Stimulated activated effector memory CD8-positive, alpha-beta T cell treated with anti-CD3 and anti-CD28 coated beads, Interleukin-12 subunit alpha, Interleukin-12 subunit beta, amount 100 ng/mL, for 72 hours (primary cell): ENCODE data around the gene NTN5.
"Not testable (repeated sequence)": the region's sequence is repeated elsewhere in the genome, so short reads cannot be mapped to it uniquely, and the experiment has no call there.

Experiments used
- ATAC-seq: fragments of 150-1000 bp; cut with Tn5 transposase; 2 replicates; pipeline ENCODE4 v1.10.0; 2021
- DNase-seq, 2 donors: peaks; one replicate each; pipeline ENCODE4 v3.0.0; 2021 to 2022; ENCODE audit warnings: low spot score in 2 of 2
- H3K27ac Mint-ChIP-seq: one replicate; pipeline ENCODE4 v1.8.0; 2022; ENCODE audit warnings: mild to moderate bottlenecking, mixed read lengths
- H3K36me3 Mint-ChIP-seq: one replicate; pipeline ENCODE4 v1.8.0; 2022; ENCODE audit warnings: mild to moderate bottlenecking, mixed read lengths
- H3K4me1 Mint-ChIP-seq: one replicate; pipeline ENCODE4 v1.8.0; 2022; ENCODE audit warnings: mixed read lengths
- H3K4me3 Mint-ChIP-seq: one replicate; pipeline ENCODE4 v1.8.0; 2022; ENCODE audit warnings: mild to moderate bottlenecking, mixed read lengths
- H3K9me3 Mint-ChIP-seq: one replicate; pipeline ENCODE4 v1.8.0; 2022; ENCODE audit warnings: mixed read lengths

Gene NTN5

GRCh38 chr19:48680436-48681126 is 7.8 kb upstream of the NTN5 start:
- ATAC-seq (no peak), DNase-seq (no peak)
- Mint-ChIP-seq H3K36me3 (no peaks in the 10 kb centered on the region), H3K9me3 (no peaks in the 10 kb centered on the region), H3K4me1 (peaks cover 1% of the 10 kb centered on the region), H3K4me3 (no peak overlapping the region), H3K27ac (no peak overlapping the region)

GRCh38 chr19:48680006-48680405 is 7.2 kb upstream of the NTN5 start:
- ATAC-seq, H3K4me1 Mint-ChIP-seq, H3K4me3 Mint-ChIP-seq, H3K9me3 Mint-ChIP-seq, H3K27ac Mint-ChIP-seq, DNase-seq, H3K36me3 Mint-ChIP-seq: not testable (repeated sequence)

GRCh38 chr19:48678201-48678600 is 5.4 kb upstream of the NTN5 start:
- no peak overlapping the region for H3K27ac Mint-ChIP-seq
- no peaks in the 10 kb centered on the region for H3K9me3 Mint-ChIP-seq
- peaks cover 9% of the 10 kb centered on the region for H3K4me1 Mint-ChIP-seq
- H3K4me3 Mint-ChIP-seq = no peak overlapping the region
- no peak for ATAC-seq
- H3K36me3 Mint-ChIP-seq = no peaks in the 10 kb centered on the region
- DNase-seq = no peak

DNA sequence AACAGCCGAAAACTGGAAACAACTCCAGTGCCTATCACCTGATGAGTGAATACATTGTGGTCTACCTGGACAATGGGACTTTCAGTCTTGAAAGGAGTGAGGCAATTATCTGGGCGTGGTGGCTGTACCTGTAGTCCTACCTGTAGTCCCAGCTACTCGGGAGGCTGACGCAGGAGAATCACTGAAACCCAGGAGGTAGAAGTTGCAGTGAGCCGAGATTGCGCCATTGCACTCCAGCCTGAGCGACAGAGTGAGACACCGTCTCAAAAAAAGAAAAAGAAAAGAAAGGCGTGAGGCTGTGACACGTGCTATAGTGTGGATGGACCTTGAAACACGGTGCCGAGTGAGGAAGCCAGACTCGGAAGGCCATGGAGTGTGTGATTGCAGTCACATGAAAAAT is 4.1 kb upstream of the NTN5 start:
- Mint-ChIP-seq H3K27ac (no peak overlapping the region), H3K4me3 (no peak overlapping the region), H3K9me3 (no peaks in the 10 kb centered on the region), H3K4me1 (peaks cover 9% of the 10 kb centered on the region), H3K36me3 (no peaks in the 10 kb centered on the region)
- DNase-seq (no peak), ATAC-seq (no peak)

- DNase-seq (no peak), ATAC-seq (no peak)
- no peak overlapping the region for H3K27ac Mint-ChIP-seq
- H3K9me3 Mint-ChIP-seq = no peaks in the 10 kb centered on the region
- no peak overlapping the region for H3K4me3 Mint-ChIP-seq
- H3K36me3 Mint-ChIP-seq = no peaks in the 10 kb centered on the region
- peaks cover 9% of the 10 kb centered on the region for H3K4me1 Mint-ChIP-seq
Measured at GRCh38 chr19:48676487-48676886, 3.7 kb upstream of the NTN5 start.

DNA sequence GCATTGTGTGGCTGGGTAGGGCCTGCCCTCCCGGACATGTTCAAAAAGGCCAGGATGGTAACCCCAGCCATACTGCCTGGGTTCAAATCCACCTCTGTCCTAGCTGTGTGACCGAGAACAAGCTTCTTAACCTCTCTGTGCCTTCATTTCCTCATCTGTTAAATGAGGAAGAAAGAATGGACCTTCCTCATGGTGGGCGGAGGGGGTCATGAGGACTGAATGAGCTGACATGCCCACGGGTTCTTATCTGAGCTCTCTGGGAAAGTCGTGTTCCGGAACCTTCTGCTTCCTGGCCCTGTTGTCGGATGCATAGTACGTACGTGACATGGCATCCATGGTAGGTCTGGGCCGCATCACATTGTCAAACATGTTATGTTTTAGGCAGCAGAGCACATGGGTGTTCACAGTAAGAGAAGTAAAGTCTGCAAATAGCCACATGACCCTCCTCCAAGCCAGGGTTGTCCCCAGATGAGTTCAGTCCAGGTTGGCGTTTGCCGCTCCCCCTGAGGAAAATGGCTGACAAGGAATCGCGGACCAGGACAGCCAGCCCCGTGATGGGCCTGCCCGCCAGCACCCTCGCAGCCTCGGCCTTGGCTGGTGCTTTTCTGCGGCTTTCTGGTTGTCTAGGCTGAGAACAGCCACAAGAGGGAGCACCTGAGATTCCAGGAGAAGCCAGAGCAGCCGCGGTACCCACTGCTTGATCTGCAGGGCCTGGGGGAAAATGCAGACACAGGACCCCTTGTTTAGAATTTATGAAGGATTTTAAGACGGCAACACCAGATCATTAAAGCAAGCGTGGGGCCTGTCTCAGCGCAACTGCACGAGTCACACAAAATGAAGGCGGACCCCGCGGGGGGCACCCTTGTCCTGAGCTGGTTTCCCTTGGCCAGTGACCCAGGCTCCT is 2.4 kb upstream of the NTN5 start:
- H3K4me1 Mint-ChIP-seq = peaks cover 9% of the 10 kb centered on the region
- no peaks in the 10 kb centered on the region for H3K9me3 Mint-ChIP-seq
- no peak overlapping the region for H3K4me3 Mint-ChIP-seq
- peak; percentile 84 for ATAC-seq
- H3K36me3 Mint-ChIP-seq = peaks cover 1% of the 10 kb centered on the region
- H3K27ac Mint-ChIP-seq = peak overlapping the region; percentile 34
- DNase-seq = peak; percentile 67 to 82

DNA sequence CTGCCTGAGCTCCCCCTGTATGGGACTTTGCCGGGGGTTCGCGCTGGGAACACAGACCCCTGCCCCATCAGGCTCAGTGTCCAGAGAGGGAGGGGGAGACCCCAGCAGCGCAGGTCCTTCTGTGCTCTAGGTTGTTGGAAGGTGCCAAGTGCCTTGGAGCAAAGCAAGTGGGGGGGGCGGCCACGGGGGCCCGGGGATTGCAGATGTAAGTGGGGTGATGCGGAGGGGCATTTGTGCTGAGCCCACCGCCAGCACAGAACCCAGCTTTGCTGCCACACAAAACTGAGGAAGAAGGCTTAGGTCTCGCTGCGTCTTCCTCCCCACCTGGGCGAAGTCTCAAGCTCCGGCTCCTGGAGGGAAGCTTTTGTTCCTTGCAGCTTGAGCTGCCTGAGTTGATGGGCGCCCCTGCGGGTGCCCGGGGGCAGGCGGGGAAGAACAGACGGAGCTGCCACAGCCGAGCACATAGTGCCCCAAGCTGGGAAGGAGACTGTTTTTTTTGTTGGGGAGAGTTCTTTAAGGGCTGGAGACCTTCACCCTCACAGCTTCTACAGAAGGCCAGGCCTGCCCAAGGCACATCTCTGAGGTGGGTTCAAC is 1.5 kb upstream of the NTN5 start:
- DNase-seq (no peak), ATAC-seq (no peak)
- Mint-ChIP-seq H3K36me3 (peaks cover 10% of the 10 kb centered on the region), H3K27ac (no peak overlapping the region), H3K9me3 (no peaks in the 10 kb centered on the region), H3K4me3 (no peak overlapping the region), H3K4me1 (peaks cover 16% of the 10 kb centered on the region)

- H3K36me3 Mint-ChIP-seq = peaks cover 17% of the 10 kb centered on the region
- ATAC-seq = no peak
- no peak for DNase-seq
- H3K9me3 Mint-ChIP-seq = no peaks in the 10 kb centered on the region
- H3K27ac Mint-ChIP-seq = no peak overlapping the region
- H3K4me1 Mint-ChIP-seq = peaks cover 16% of the 10 kb centered on the region
- H3K4me3 Mint-ChIP-seq = no peak overlapping the region
Measured at GRCh38 chr19:48673436-48674100, 751 bp upstream of the NTN5 start.

DNA sequence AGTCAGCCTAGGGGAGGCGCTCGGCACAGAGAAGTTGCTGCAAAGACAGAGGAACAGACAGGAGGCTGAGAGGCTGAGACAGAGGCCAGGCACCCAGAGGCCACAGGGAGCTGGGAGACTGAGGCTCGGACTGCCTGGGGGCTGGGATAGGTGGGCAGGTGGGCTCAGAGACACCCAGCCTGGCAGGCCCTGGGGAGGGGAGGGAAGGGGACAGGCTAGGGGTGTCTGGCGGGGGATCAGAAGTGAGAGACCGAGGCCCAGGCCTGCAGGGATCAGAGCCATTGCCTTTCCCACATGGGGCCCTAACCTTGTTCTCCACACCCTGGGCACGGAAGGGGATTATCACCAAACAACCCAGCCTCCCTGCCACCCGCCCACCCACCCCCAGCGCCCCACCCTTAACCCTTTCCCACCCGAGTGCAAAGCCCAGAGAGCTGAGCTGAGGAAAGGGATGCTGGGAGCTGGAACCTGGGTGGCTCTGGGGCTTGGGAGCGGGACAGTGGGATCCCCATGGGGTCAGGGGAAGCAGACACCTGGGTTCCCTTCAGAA is 1.3 kb downstream of the NTN5 start:
- peaks cover 18% of the 10 kb centered on the region for H3K36me3 Mint-ChIP-seq
- peaks cover 16% of the 10 kb centered on the region for H3K4me1 Mint-ChIP-seq
- ATAC-seq (no peak), DNase-seq (no peak)
- no peak overlapping the region for H3K4me3 Mint-ChIP-seq
- H3K9me3 Mint-ChIP-seq = no peaks in the 10 kb centered on the region
- H3K27ac Mint-ChIP-seq = no peak overlapping the region

- Mint-ChIP-seq H3K36me3 (peaks cover 18% of the 10 kb centered on the region), H3K4me3 (no peak overlapping the region), H3K27ac (no peak overlapping the region), H3K4me1 (peaks cover 16% of the 10 kb centered on the region), H3K9me3 (no peaks in the 10 kb centered on the region)
- DNase-seq = no peak
- ATAC-seq = no peak
Measured at GRCh38 chr19:48670699-48671445, 1.9 kb downstream of the NTN5 start.

- H3K27ac Mint-ChIP-seq = peak overlapping the region; percentile 85
- H3K4me3 Mint-ChIP-seq = no peak overlapping the region
- H3K36me3 Mint-ChIP-seq = peaks cover 18% of the 10 kb centered on the region
- DNase-seq = no peak
- peaks cover 9% of the 10 kb centered on the region for H3K4me1 Mint-ChIP-seq
- H3K9me3 Mint-ChIP-seq = no peaks in the 10 kb centered on the region
- ATAC-seq = no peak
Measured at GRCh38 chr19:48669903-48670668, 2.7 kb downstream of the NTN5 start.

DNA sequence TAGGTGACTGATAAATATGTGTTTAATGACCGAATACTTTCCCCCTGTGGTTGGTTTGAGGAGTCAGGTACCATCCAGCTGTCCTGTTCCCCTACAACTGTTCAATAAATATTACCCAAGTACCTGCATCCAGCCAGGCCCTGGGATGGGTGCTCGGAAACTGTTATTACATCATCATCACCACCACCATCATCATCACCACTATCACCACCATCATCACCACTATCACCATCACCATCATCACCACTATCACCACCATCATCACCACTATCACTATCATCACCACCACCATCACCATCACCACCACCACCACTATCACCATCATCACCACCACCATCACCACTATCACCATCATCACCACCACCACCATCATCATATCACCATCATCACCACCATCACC is 4.1 kb downstream of the NTN5 start:
- H3K4me3 Mint-ChIP-seq = no peak overlapping the region
- H3K4me1 Mint-ChIP-seq = peaks cover 6% of the 10 kb centered on the region
- H3K9me3 Mint-ChIP-seq = no peaks in the 10 kb centered on the region
- ATAC-seq (no peak), DNase-seq (no peak)
- peaks cover 18% of the 10 kb centered on the region for H3K36me3 Mint-ChIP-seq
- peak overlapping the region; percentile 23 for H3K27ac Mint-ChIP-seq

GRCh38 chr19:48668332-48668731 is 4.5 kb downstream of the NTN5 start:
- ATAC-seq = no peak
- no peak overlapping the region for H3K4me3 Mint-ChIP-seq
- no peak for DNase-seq
- H3K36me3 Mint-ChIP-seq = peaks cover 18% of the 10 kb centered on the region
- no peaks in the 10 kb centered on the region for H3K9me3 Mint-ChIP-seq
- peaks cover 6% of the 10 kb centered on the region for H3K4me1 Mint-ChIP-seq
- H3K27ac Mint-ChIP-seq = peak overlapping the region; percentile 23

- Mint-ChIP-seq H3K36me3 (peaks cover 18% of the 10 kb centered on the region), H3K9me3 (no peaks in the 10 kb centered on the region), H3K27ac (no peak overlapping the region), H3K4me1 (peaks cover 13% of the 10 kb centered on the region), H3K4me3 (no peak overlapping the region)
- no peak for DNase-seq
- ATAC-seq = no peak
Measured at GRCh38 chr19:48665786-48666185, 7.0 kb downstream of the NTN5 start.
